Measurements from ENCODE around the gene RNFT2. TPM values are rescaled to one million over a fixed set of nuclear protein-coding genes. Genes with fewer than 3 reads are reported as not detected.

RNFT2 gene
- total RNA-seq, 1 donor from 2014 or later = 1.0 TPM

DNA sequence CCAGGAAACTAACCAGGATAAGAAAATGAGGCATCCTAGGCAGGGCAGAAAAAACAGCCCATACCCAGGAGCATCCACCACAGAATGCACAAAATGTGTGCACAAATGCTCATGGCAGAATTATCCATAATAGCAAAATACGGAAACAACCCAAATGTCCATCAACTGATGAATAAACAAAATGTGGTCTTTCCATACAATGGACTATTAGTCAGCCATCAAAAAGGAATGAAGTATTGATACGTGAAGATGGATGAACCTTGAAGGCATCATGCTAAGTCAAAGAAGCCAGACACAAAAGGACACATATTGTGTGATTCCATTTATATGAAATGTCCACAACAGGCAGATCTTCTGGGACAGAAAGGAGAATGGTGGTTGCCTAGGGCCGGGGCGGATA lies 124.1 kb downstream of the RNFT2 start:
- Histone ChIP-seq H3K4me1 (ENCODE audit: control insufficient read depth in 3 of 3, insufficient read depth in 3 of 3, low read length in 3 of 3) (peaks cover 0 to 5% (median 0%) of the 10 kb centered on the region in 3 donors), H3K27me3 (ENCODE audit: control insufficient read depth in 3 of 3, insufficient read depth in 3 of 3, low read length in 3 of 3) (peaks cover 0 to 29% (median 17%) of the 10 kb centered on the region in 3 donors), H3K36me3 (ENCODE audit: control insufficient read depth in 3 of 3, insufficient read depth in 3 of 3, low read length in 3 of 3) (no peaks in the 10 kb centered on the region), H3K4me3 (ENCODE audit: low read length in 3 of 3) (no peak overlapping the region), H3K9ac (ENCODE audit: low read depth in 1 of 3, low read length in 3 of 3) (no peak overlapping the region), H3K27ac (ENCODE audit: low read depth, low read length) (no peak overlapping the region), H3K9me3 (ENCODE audit: control insufficient read depth in 3 of 3, low read length in 3 of 3) (no peaks in the 10 kb centered on the region)

GRCh38 chr12:116863275-116863767 lies 125.2 kb downstream of the RNFT2 start:
- H3K4me3 ChIP-seq (ENCODE audit: low read length in 3 of 3) = no peak overlapping the region
- peaks cover 0 to 5% (median 0%) of the 10 kb centered on the region in 3 donors for H3K4me1 ChIP-seq (ENCODE audit: control insufficient read depth in 3 of 3, insufficient read depth in 3 of 3, low read length in 3 of 3)
- H3K27me3 ChIP-seq (ENCODE audit: control insufficient read depth in 3 of 3, insufficient read depth in 3 of 3, low read length in 3 of 3) = peaks cover 0 to 23% (median 12%) of the 10 kb centered on the region in 3 donors
- H3K36me3 ChIP-seq (ENCODE audit: control insufficient read depth in 3 of 3, insufficient read depth in 3 of 3, low read length in 3 of 3) = no peaks in the 10 kb centered on the region
- H3K9ac ChIP-seq (ENCODE audit: low read depth in 1 of 3, low read length in 3 of 3) = no peak overlapping the region
- H3K27ac ChIP-seq (ENCODE audit: low read depth, low read length) = no peak overlapping the region
- no peaks in the 10 kb centered on the region for H3K9me3 ChIP-seq (ENCODE audit: control insufficient read depth in 3 of 3, low read length in 3 of 3)

DNA sequence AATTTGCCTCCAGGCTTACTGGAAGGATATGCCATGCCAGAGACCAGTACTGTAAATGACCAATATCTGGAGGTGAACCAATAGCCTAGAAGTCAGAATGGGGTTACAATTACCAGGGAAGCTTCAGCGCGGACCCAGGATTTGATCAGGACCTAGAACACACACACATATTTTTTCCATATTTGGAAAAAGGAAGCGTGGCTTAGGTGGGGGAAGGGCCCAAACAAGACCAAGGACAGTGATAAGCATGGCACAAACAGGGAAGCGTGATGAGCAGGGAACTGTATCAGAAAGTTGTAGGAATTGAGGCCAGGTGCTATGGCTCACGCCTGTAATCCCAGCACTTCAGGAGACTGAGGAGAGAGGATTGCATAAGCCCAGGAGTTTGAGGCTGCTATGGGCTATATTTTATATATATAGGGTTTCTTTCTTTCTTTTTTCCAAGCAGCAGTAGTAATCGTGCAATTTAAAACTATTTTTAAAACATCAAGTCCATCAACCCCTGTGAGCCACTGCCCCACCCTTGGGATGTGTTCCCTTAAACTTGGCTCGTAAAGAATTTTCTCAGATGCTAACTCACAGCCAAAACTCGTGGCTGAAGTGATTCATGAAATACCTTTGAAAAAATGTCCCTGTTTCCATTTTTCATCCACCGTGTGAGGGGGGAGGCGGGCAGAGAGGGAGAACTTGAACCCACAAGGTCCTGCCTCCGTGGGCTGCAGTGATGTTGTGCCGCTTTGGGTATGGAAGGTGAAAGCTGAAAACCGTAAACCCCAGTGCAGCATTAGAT lies 126.5 kb downstream of the RNFT2 start:
- H3K27ac ChIP-seq (ENCODE audit: low read depth, low read length) = no peak overlapping the region
- no peaks in the 10 kb centered on the region for H3K9me3 ChIP-seq (ENCODE audit: control insufficient read depth in 3 of 3, low read length in 3 of 3)
- H3K4me3 ChIP-seq (ENCODE audit: low read length in 3 of 3) = no peak overlapping the region
- H3K9ac ChIP-seq (ENCODE audit: low read depth in 1 of 3, low read length in 3 of 3) = no peak overlapping the region
- no peaks in the 10 kb centered on the region for H3K36me3 ChIP-seq (ENCODE audit: control insufficient read depth in 3 of 3, insufficient read depth in 3 of 3, low read length in 3 of 3)
- peaks cover 0 to 5% (median 0%) of the 10 kb centered on the region in 3 donors for H3K4me1 ChIP-seq (ENCODE audit: control insufficient read depth in 3 of 3, insufficient read depth in 3 of 3, low read length in 3 of 3)
- H3K27me3 ChIP-seq (ENCODE audit: control insufficient read depth in 3 of 3, insufficient read depth in 3 of 3, low read length in 3 of 3) = peaks cover 0 to 17% (median 6%) of the 10 kb centered on the region in 3 donors

GRCh38 chr12:116867523-116867922 lies 129.4 kb downstream of the RNFT2 start:
- H3K4me1 ChIP-seq (ENCODE audit: control insufficient read depth in 3 of 3, insufficient read depth in 3 of 3, low read length in 3 of 3) = no peaks in the 10 kb centered on the region
- no peak overlapping the region for H3K9ac ChIP-seq (ENCODE audit: low read depth in 1 of 3, low read length in 3 of 3)
- peaks cover 0 to 19% (median 4%) of the 10 kb centered on the region in 3 donors for H3K27me3 ChIP-seq (ENCODE audit: control insufficient read depth in 3 of 3, insufficient read depth in 3 of 3, low read length in 3 of 3)
- H3K27ac ChIP-seq (ENCODE audit: low read depth, low read length) = no peak overlapping the region
- H3K4me3 ChIP-seq (ENCODE audit: low read length in 3 of 3) = no peak overlapping the region
- no peaks in the 10 kb centered on the region for H3K36me3 ChIP-seq (ENCODE audit: control insufficient read depth in 3 of 3, insufficient read depth in 3 of 3, low read length in 3 of 3)
- no peaks in the 10 kb centered on the region for H3K9me3 ChIP-seq (ENCODE audit: control insufficient read depth in 3 of 3, low read length in 3 of 3)

- H3K27ac ChIP-seq (ENCODE audit: low read depth, low read length) = no peak overlapping the region
- no peak overlapping the region for H3K9ac ChIP-seq (ENCODE audit: low read depth in 1 of 3, low read length in 3 of 3)
- peaks cover 6 to 20% (median 12%) of the 10 kb centered on the region in 3 donors for H3K27me3 ChIP-seq (ENCODE audit: control insufficient read depth in 3 of 3, insufficient read depth in 3 of 3, low read length in 3 of 3)
Measured at GRCh38 chr12:116870306-116870705, 132.2 kb downstream of the RNFT2 start.

DNA sequence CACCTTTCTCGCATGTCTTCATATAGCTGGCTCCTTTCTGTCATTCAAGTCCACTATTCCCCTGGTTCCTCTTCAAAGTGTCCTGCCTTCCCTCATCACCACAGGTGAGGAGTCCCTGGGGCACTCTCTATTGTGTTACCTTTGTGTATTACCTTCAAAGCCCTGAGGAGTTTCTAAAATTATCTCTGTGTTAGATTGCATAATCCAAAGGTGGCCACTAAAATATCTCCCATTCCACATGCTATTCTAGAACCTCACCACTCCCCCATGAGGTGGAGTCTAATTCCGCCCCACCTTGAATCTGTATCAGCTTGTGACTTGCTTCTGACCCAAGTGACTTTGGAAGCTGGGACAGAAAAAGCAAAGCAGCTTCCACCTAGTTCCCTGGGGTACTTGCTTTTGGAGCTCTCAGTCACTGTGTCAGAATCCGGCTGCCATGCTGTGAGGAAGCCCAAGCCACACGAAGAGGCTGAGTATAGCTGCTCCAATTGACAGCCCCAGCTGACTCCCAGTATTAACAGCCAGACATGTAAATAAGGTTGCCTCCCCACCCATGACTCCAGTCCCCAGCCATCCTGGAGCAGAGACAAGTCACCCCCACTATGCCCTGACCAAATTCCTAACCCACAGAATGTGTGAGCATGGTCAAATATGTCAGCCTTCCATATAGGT lies 136.3 kb downstream of the RNFT2 start:
- Histone ChIP-seq H3K4me1 (ENCODE audit: control insufficient read depth in 3 of 3, insufficient read depth in 3 of 3, low read length in 3 of 3) (peaks cover 9 to 11% (median 10%) of the 10 kb centered on the region in 3 donors), H3K27me3 (ENCODE audit: control insufficient read depth in 3 of 3, insufficient read depth in 3 of 3, low read length in 3 of 3) (peaks cover 40 to 55% (median 42%) of the 10 kb centered on the region in 3 donors), H3K27ac (ENCODE audit: low read depth, low read length) (no peak overlapping the region)

More at GRCh38 chr12:116870306-116870705, 132.2 kb downstream of the RNFT2 start:
- Histone ChIP-seq H3K4me1 (ENCODE audit: control insufficient read depth in 3 of 3, insufficient read depth in 3 of 3, low read length in 3 of 3) (no peaks in the 10 kb centered on the region), H3K4me3 (ENCODE audit: low read length in 3 of 3) (no peak overlapping the region), H3K9me3 (ENCODE audit: control insufficient read depth in 3 of 3, low read length in 3 of 3) (peaks cover 0 to 5% (median 3%) of the 10 kb centered on the region in 3 donors), H3K36me3 (ENCODE audit: control insufficient read depth in 3 of 3, insufficient read depth in 3 of 3, low read length in 3 of 3) (no peaks in the 10 kb centered on the region)

GRCh38 chr12:116876151-116876869 lies 138.2 kb downstream of the RNFT2 start:
- Histone ChIP-seq H3K4me3 (ENCODE audit: low read length in 3 of 3) (no peak overlapping the region), H3K4me1 (ENCODE audit: control insufficient read depth in 3 of 3, insufficient read depth in 3 of 3, low read length in 3 of 3) (peaks cover 21 to 25% (median 24%) of the 10 kb centered on the region in 3 donors), H3K27me3 (ENCODE audit: control insufficient read depth in 3 of 3, insufficient read depth in 3 of 3, low read length in 3 of 3) (peaks cover 51 to 67% (median 56%) of the 10 kb centered on the region in 3 donors), H3K9ac (ENCODE audit: low read depth in 1 of 3, low read length in 3 of 3) (no peak overlapping the region), H3K27ac (ENCODE audit: low read depth, low read length) (no peak overlapping the region), H3K36me3 (ENCODE audit: control insufficient read depth in 3 of 3, insufficient read depth in 3 of 3, low read length in 3 of 3) (no peaks in the 10 kb centered on the region), H3K9me3 (ENCODE audit: control insufficient read depth in 3 of 3, low read length in 3 of 3) (peaks cover 0 to 5% (median 3%) of the 10 kb centered on the region in 3 donors)

More for the DNA sequence above, 136.3 kb downstream of the RNFT2 start:
- no peak overlapping the region for H3K9ac ChIP-seq (ENCODE audit: low read depth in 1 of 3, low read length in 3 of 3)
- no peak overlapping the region for H3K4me3 ChIP-seq (ENCODE audit: low read length in 3 of 3)
- H3K9me3 ChIP-seq (ENCODE audit: control insufficient read depth in 3 of 3, low read length in 3 of 3) = peaks cover 0 to 5% (median 3%) of the 10 kb centered on the region in 3 donors
- H3K36me3 ChIP-seq (ENCODE audit: control insufficient read depth in 3 of 3, insufficient read depth in 3 of 3, low read length in 3 of 3) = no peaks in the 10 kb centered on the region

GRCh38 chr12:116878567-116879508 lies 140.7 kb downstream of the RNFT2 start:
- no peak overlapping the region for H3K27ac ChIP-seq (ENCODE audit: low read depth, low read length)
- peaks cover 0 to 4% (median 3%) of the 10 kb centered on the region in 3 donors for H3K9me3 ChIP-seq (ENCODE audit: control insufficient read depth in 3 of 3, low read length in 3 of 3)
- H3K9ac ChIP-seq (ENCODE audit: low read depth in 1 of 3, low read length in 3 of 3) = peak overlapping the region in 2 of 3 donors; percentile 38 to 51
- peak overlapping the region in 2 of 3 donors; percentile 41 to 52 for H3K4me3 ChIP-seq (ENCODE audit: low read length in 3 of 3)
- H3K36me3 ChIP-seq (ENCODE audit: control insufficient read depth in 3 of 3, insufficient read depth in 3 of 3, low read length in 3 of 3) = no peaks in the 10 kb centered on the region
- peaks cover 66 to 78% (median 68%) of the 10 kb centered on the region in 3 donors for H3K27me3 ChIP-seq (ENCODE audit: control insufficient read depth in 3 of 3, insufficient read depth in 3 of 3, low read length in 3 of 3)
- H3K4me1 ChIP-seq (ENCODE audit: control insufficient read depth in 3 of 3, insufficient read depth in 3 of 3, low read length in 3 of 3) = peaks cover 30 to 34% (median 32%) of the 10 kb centered on the region in 3 donors

All from skeletal muscle tissue (tissue), 4 donors.